CD4-positive, alpha-beta T cell (primary cell): Measurements from ENCODE around the gene MEI4. TPM values are rescaled to one million over a fixed set of nuclear protein-coding genes. Genes with fewer than 3 reads are reported as not detected.
"Not testable (repeated sequence)": the region's sequence is repeated elsewhere in the genome, so short reads cannot be mapped to it uniquely, and the experiment has no call there.

ENCODE experiments used
- ATAC-seq: fragments of 200-7000 bp; cut with Tn5 transposase; one replicate; pipeline ENCODE4 v1.10.0; 2022; ENCODE audit warnings: mild to moderate bottlenecking; ENCODE audit not compliant: poor library complexity
- CTCF ChIA-PET: fragments of 350-600 bp; sonication (Branson Sonifier 250); formaldehyde crosslinking; loops from one replicate; lab custom pipeline; 2021; ENCODE audit warnings: antibody characterized with exemption, inconsistent platforms; lab: Charles Lee
- POLR2A ChIA-PET: fragments of 350-600 bp; sonication (Branson Sonifier 250); formaldehyde crosslinking; loops from one replicate; lab custom pipeline; 2021; ENCODE audit warnings: antibody characterized with exemption, inconsistent platforms; lab: Charles Lee
- DNase-seq, 14 experiments: peaks; one replicate each; pipeline ENCODE4 v3.0.0-alpha.2; 2013 to 2020; ENCODE audit warnings: mixed read lengths in 2 of 14
- H3K27ac ChIP-seq, 2 donors: one replicate each; pipeline versions ENCODE4 v1.5.1 to v1.7.0; 2013; ENCODE audit warnings: low read length in 2 of 2, low read depth in 1 of 2, mild to moderate bottlenecking in 1 of 2
- H3K27me3 ChIP-seq, 2 experiments: 1 replicate in 1 of 2; 2 replicates in 1 of 2; pipeline versions ENCODE4 v1.6.1 to v1.7.0; 2013; ENCODE audit warnings: low read length in 2 of 2, control low read depth in 1 of 2, mild to moderate bottlenecking in 1 of 2, moderate library complexity in 1 of 2; ENCODE audit not compliant: insufficient read depth in 2 of 2, control insufficient read depth in 1 of 2
- H3K36me3 ChIP-seq: one replicate; pipeline ENCODE4 v1.6.1; 2013; ENCODE audit warnings: low read length, control low read depth; ENCODE audit not compliant: insufficient read depth
- H3K4me1 ChIP-seq: one replicate; pipeline ENCODE4 v1.6.1; 2013; ENCODE audit warnings: low read length, control low read depth; ENCODE audit not compliant: insufficient read depth
- H3K4me3 ChIP-seq: one replicate; pipeline ENCODE4 v1.5.1; 2013; ENCODE audit warnings: mild to moderate bottlenecking, low read length, moderate library complexity
- H3K9me3 ChIP-seq, 2 experiments: 1 replicate in 1 of 2; 2 replicates in 1 of 2; pipeline versions ENCODE4 v1.6.1 to v1.7.0; 2013; ENCODE audit warnings: low read length in 2 of 2, mild to moderate bottlenecking in 2 of 2, control low read depth in 1 of 2, moderate library complexity in 1 of 2; ENCODE audit not compliant: control insufficient read depth in 1 of 2, insufficient read depth in 1 of 2
- H3K27ac Mint-ChIP-seq: one replicate; pipeline ENCODE4 v1.8.0; 2020; ENCODE audit warnings: mixed read lengths
- H3K27me3 Mint-ChIP-seq: one replicate; pipeline ENCODE4 v1.8.0; 2021; ENCODE audit warnings: mixed read lengths
- H3K36me3 Mint-ChIP-seq: one replicate; pipeline ENCODE4 v1.8.0; 2021; ENCODE audit warnings: low read depth, mixed read lengths
- H3K4me1 Mint-ChIP-seq: one replicate; pipeline ENCODE4 v1.8.0; 2021; ENCODE audit warnings: low read depth, mixed read lengths
- H3K4me3 Mint-ChIP-seq: one replicate; pipeline ENCODE4 v1.8.0; 2020; ENCODE audit warnings: mild to moderate bottlenecking, mixed read lengths
- H3K9me3 Mint-ChIP-seq: one replicate; pipeline ENCODE4 v1.8.0; 2020; ENCODE audit warnings: mixed read lengths
- intact Hi-C, 2 experiments: fragments of 100-400 bp; cut with DNase I in 1 of 2; cut with micrococcal nuclease in 1 of 2; formaldehyde crosslinking; loops; one replicate each; pipeline versions ENCODE4 v1.15.1 to v1.9.0; 2023 to 2025; cut with DNase I, micrococcal nuclease
- total RNA-seq, 174 experiments: library from RNA in 2 of 174; stranded (reverse) in 2 of 174; gene quantifications; one replicate each; pipeline ENCODE4 v1.2.3 and lab custom pipeline; 2021 to 2026
- TF ChIP-seq, protein P1 (sequence below): fragments of 200-600 bp; IDR thresholded peaks from one replicate; pipeline ENCODE4 v1.8.0; 2022; ENCODE audit warnings: antibody characterized with exemption, mild to moderate bottlenecking

Gene MEI4
- total RNA-seq, 2 experiments from 2014 or later, result not detected

GRCh38 chr6:77683515-77683914, 30.7 kb downstream of the MEI4 start:
- H3K4me3 ChIP-seq, result no peak overlapping the region
- no peaks in the 10 kb centered on the region for H3K36me3 ChIP-seq
- TF ChIP-seq, protein P1, sequence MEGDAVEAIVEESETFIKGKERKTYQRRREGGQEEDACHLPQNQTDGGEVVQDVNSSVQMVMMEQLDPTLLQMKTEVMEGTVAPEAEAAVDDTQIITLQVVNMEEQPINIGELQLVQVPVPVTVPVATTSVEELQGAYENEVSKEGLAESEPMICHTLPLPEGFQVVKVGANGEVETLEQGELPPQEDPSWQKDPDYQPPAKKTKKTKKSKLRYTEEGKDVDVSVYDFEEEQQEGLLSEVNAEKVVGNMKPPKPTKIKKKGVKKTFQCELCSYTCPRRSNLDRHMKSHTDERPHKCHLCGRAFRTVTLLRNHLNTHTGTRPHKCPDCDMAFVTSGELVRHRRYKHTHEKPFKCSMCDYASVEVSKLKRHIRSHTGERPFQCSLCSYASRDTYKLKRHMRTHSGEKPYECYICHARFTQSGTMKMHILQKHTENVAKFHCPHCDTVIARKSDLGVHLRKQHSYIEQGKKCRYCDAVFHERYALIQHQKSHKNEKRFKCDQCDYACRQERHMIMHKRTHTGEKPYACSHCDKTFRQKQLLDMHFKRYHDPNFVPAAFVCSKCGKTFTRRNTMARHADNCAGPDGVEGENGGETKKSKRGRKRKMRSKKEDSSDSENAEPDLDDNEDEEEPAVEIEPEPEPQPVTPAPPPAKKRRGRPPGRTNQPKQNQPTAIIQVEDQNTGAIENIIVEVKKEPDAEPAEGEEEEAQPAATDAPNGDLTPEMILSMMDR, result no peak
- Mint-ChIP-seq H3K36me3 (no peaks in the 10 kb centered on the region), H3K27me3 (no peaks in the 10 kb centered on the region), H3K27ac (no peak overlapping the region), H3K9me3 (peaks cover 2% of the 10 kb centered on the region), H3K4me3 (no peak overlapping the region), H3K4me1 (no peaks in the 10 kb centered on the region)
- H3K27me3 ChIP-seq, result no peaks in the 10 kb centered on the region
- ATAC-seq (no peak), DNase-seq (no peak)
- POLR2A ChIA-PET, result no interaction called here
- CTCF ChIA-PET, result no interaction called here
- H3K4me1 ChIP-seq, result no peaks in the 10 kb centered on the region
- H3K27ac ChIP-seq, result no peak overlapping the region
- intact Hi-C loops, result no loop called here
- H3K9me3 ChIP-seq, result peaks cover 0 to 4% of the 10 kb centered on the region in 2 experiments

GRCh38 chr6:77686931-77687330, 34.1 kb downstream of the MEI4 start:
- POLR2A ChIA-PET, result no interaction called here
- H3K27me3 ChIP-seq, result no peaks in the 10 kb centered on the region
- TF ChIP-seq, protein P1, result no peak

GRCh38 chr6:77688649-77689048, 35.8 kb downstream of the MEI4 start:
- no peak overlapping the region for H3K4me3 Mint-ChIP-seq
- CTCF ChIA-PET, result no interaction called here
- TF ChIP-seq, protein P1, result no peak

More at GRCh38 chr6:77686931-77687330, 34.1 kb downstream of the MEI4 start:
- no peaks in the 10 kb centered on the region for H3K4me1 ChIP-seq
- intact Hi-C loops, result no loop called here
- CTCF ChIA-PET, result no interaction called here
- Mint-ChIP-seq H3K27ac (no peak overlapping the region), H3K4me1 (no peaks in the 10 kb centered on the region), H3K9me3 (no peaks in the 10 kb centered on the region), H3K27me3 (no peaks in the 10 kb centered on the region), H3K4me3 (no peak overlapping the region), H3K36me3 (no peaks in the 10 kb centered on the region)
- no peaks in the 10 kb centered on the region for H3K9me3 ChIP-seq
- no peaks in the 10 kb centered on the region for H3K36me3 ChIP-seq
- H3K27ac ChIP-seq, result no peak overlapping the region
- DNase-seq (no peak), ATAC-seq (no peak)
- H3K4me3 ChIP-seq, result no peak overlapping the region

GRCh38 chr6:77700095-77700494, 47.3 kb downstream of the MEI4 start:
- H3K27ac Mint-ChIP-seq, DNase-seq, H3K27me3 ChIP-seq, CTCF ChIA-PET, POLR2A ChIA-PET, ATAC-seq, H3K4me1 Mint-ChIP-seq, H3K9me3 ChIP-seq, H3K36me3 ChIP-seq, H3K4me1 ChIP-seq, H3K27ac ChIP-seq, H3K4me3 ChIP-seq, H3K36me3 Mint-ChIP-seq, H3K9me3 Mint-ChIP-seq, H3K4me3 Mint-ChIP-seq, intact Hi-C loops, H3K27me3 Mint-ChIP-seq: not testable (repeated sequence)

More at GRCh38 chr6:77688649-77689048, 35.8 kb downstream of the MEI4 start:
- no peaks in the 10 kb centered on the region for H3K9me3 Mint-ChIP-seq
- H3K27ac Mint-ChIP-seq, result no peak overlapping the region
- H3K27ac ChIP-seq, result no peak overlapping the region
- no peaks in the 10 kb centered on the region for H3K27me3 Mint-ChIP-seq
- no peak for DNase-seq
- intact Hi-C loops, result no loop called here
- no peaks in the 10 kb centered on the region for H3K36me3 Mint-ChIP-seq
- no peak overlapping the region for H3K4me3 ChIP-seq
- H3K4me1 Mint-ChIP-seq, result no peaks in the 10 kb centered on the region
- no peaks in the 10 kb centered on the region for H3K9me3 ChIP-seq
- H3K27me3 ChIP-seq, result no peaks in the 10 kb centered on the region
- no peaks in the 10 kb centered on the region for H3K4me1 ChIP-seq
- ATAC-seq, result no peak
- POLR2A ChIA-PET, result no interaction called here
- H3K36me3 ChIP-seq, result no peaks in the 10 kb centered on the region
